BJ (cell line): ENCODE results near the gene GNG3. TPM values are rescaled to one million over a fixed set of nuclear protein-coding genes. Genes with fewer than 3 reads are reported as not detected.

ENCODE experiments used
- CTCF ChIA-PET: fragments of 350-600 bp; formaldehyde crosslinking; extraction: SDS; loops from one replicate; lab custom pipeline; 2021; ENCODE audit warnings: antibody characterized with exemption, inconsistent platforms; lab: Yijun Ruan, JAX
- POLR2A ChIA-PET: fragments of 300-600 bp; sonication (Branson Sonifier 250); formaldehyde crosslinking; extraction: SDS; loops from one replicate; lab custom pipeline; 2021; ENCODE audit warnings: antibody characterized with exemption; lab: Charles Lee
- DNase-seq: peaks from one replicate; pipeline ENCODE4 v3.0.0-alpha.2; 2011; ENCODE audit warnings: low read depth
- H3K27me3 ChIP-seq: 2 replicates; pipeline ENCODE4 v1.6.0; 2011; ENCODE audit warnings: low read length; ENCODE audit not compliant: control insufficient read depth, insufficient read depth
- H3K36me3 ChIP-seq: 2 replicates; pipeline ENCODE4 v1.5.1; 2011; ENCODE audit warnings: low read length; ENCODE audit not compliant: control insufficient read depth, insufficient read depth
- H3K4me3 ChIP-seq: 2 replicates; pipeline ENCODE4 v1.5.1; 2011; ENCODE audit warnings: low read depth, mild to moderate bottlenecking, control low read depth, low read length
- polyA plus RNA-seq: library from polyadenylated mRNA; depleted of rRNA; stranded (reverse); fragments of >200 nt; gene quantifications from 2 replicates; pipeline ENCODE4 v1.2.3, GENCODE V29; 2011
- TF ChIP-seq, protein P1 (sequence below): IDR thresholded peaks from 2 replicates; pipeline ENCODE4 v1.5.1; 2011; ENCODE audit warnings: low read depth, mild to moderate bottlenecking, control low read depth, inconsistent platforms, low read length, moderate library complexity; ENCODE audit not compliant: insufficient read depth

The GNG3 gene
- polyA plus RNA-seq, 1 experiment = not detected

DNA sequence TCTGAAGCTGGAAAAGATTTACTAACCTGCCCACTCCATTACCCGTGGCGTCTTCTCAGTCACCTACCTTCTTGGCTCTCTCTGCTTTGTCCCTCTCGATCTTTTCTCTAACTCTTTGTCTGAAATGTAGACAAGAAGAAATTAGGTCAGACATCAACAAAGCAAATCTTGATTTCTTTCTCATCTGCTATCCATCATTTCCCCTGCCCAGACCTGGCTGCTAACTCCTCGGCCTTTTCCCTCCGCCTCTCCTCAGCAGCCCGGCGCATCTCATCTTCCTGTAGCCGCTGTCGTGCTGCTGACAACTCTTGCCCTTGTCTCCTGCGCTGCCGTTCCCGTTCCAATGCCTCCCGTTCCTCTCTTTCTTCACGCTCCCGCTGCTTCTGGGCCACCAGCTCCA, 29.8 kb upstream of the GNG3 start:
- CTCF ChIA-PET = interaction anchor here (1.7 kb wide), 1 partner anchor 11 kb away, joined by 5 read pairs; the partner anchor contains the start of gene LRRN4CL
- TF ChIP-seq, protein P1, sequence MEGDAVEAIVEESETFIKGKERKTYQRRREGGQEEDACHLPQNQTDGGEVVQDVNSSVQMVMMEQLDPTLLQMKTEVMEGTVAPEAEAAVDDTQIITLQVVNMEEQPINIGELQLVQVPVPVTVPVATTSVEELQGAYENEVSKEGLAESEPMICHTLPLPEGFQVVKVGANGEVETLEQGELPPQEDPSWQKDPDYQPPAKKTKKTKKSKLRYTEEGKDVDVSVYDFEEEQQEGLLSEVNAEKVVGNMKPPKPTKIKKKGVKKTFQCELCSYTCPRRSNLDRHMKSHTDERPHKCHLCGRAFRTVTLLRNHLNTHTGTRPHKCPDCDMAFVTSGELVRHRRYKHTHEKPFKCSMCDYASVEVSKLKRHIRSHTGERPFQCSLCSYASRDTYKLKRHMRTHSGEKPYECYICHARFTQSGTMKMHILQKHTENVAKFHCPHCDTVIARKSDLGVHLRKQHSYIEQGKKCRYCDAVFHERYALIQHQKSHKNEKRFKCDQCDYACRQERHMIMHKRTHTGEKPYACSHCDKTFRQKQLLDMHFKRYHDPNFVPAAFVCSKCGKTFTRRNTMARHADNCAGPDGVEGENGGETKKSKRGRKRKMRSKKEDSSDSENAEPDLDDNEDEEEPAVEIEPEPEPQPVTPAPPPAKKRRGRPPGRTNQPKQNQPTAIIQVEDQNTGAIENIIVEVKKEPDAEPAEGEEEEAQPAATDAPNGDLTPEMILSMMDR = no peak

DNA sequence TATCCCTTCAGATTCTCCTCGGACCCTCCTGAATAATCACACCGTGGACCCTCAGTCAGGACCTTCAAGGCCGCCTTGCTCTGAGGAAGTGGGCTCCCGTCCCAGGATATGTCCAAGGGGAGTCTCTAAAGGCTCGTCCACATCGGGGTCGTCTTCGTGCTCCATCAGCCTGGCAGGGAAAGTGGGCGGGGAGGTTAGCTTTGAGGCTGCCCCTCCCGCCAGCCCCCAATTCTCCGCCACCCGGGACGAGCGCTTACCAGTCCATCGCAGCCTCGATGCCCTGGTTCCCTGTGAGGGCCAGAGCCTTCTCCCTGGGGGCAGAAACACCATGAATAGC, 29.1 kb upstream of the GNG3 start:
- H3K36me3 ChIP-seq = peaks cover 13% of the 10 kb centered on the region
- H3K27me3 ChIP-seq = no peaks in the 10 kb centered on the region
- no peak for DNase-seq
- TF ChIP-seq, protein P1 = no peak
- CTCF ChIA-PET = interaction anchor here (0.7 to 1.0 kb wide), 2 partner anchors 16 to 29 kb away, joined by 3 to 4 read pairs; partner anchors contain the start of genes BSCL2 and GNG3
- H3K4me3 ChIP-seq = peak overlapping the region; percentile 74
- POLR2A ChIA-PET = no interaction called here

More for the DNA sequence above, 29.8 kb upstream of the GNG3 start:
- H3K27me3 ChIP-seq = no peaks in the 10 kb centered on the region
- H3K36me3 ChIP-seq = peaks cover 13% of the 10 kb centered on the region
- H3K4me3 ChIP-seq = peak overlapping the region; percentile 74; the same call in 1 of the 2 replicates
- POLR2A ChIA-PET = no interaction called here
- no peak for DNase-seq

DNA sequence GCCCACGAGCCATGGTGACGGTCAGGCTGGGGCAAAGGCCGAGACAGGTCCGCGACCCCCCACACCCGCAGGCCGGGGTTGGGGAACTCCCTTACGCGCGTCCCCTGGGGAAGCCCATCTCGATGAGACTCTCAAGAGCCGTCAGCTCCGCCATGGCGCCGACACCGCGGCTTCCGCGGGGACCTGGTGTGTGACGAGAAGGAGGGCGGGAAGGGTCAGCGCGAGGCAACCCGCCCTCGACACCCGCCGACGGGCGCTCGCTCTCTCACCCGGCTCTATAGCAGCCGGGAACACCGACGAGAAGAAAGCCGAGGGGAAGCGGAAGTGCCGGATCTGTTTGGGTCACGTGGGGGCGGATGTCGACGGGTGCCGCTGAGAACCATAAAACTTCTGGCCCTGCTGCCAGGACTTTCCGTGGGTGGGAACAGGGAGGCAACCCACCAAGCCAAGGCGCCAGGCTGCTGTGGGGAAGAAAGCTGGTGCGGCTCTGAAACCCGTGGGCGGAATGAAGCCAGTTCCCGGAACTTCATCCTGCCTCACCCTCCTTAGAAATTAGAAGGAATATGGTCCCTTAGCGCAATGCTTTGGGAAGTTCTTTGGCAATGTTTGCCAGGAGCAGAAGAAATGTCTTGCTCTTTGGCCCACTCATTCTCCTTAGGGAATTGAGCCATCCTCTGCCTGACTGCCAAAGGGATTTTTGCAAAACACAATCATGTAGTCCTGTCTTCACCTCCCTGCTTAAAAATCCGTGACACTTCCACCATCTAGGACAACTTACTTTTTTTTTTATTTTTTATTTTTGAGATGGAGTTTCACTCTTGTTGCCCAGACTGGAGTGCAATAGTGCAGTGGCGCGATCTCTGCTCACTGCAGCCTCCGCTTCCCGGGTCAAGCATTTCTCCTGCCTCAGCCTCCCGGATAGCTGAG, 28.4 kb upstream of the GNG3 start, which contains the start of gene UBXN1:
Gene UBXN1 (minus strand): TSS at position 304 of the 927 bp plus-strand sequence. CDS start 150 bp downstream, at position 154.
- CTCF ChIA-PET = interaction anchor here (0.7 to 3.3 kb wide), 7 partner anchors 11 to 67 kb away, joined by 3 to 40 read pairs (median 5); partner anchors contain the start of genes BSCL2, C11orf98, CSKMT and EML3
- TF ChIP-seq, protein P1 = no peak
- DNase-seq = no peak
- peak within 1 kb of the TSS; percentile 74 for H3K4me3 ChIP-seq
- POLR2A ChIA-PET = interaction anchor here (0.6 kb wide), 3 partner anchors 13 to 187 kb away, joined by 3 to 7 read pairs (median 5); no protein-coding TSS in a partner anchor
- peaks cover 11% of the 10 kb centered on the region for H3K36me3 ChIP-seq
- H3K27me3 ChIP-seq = no peaks in the 10 kb centered on the region

DNA sequence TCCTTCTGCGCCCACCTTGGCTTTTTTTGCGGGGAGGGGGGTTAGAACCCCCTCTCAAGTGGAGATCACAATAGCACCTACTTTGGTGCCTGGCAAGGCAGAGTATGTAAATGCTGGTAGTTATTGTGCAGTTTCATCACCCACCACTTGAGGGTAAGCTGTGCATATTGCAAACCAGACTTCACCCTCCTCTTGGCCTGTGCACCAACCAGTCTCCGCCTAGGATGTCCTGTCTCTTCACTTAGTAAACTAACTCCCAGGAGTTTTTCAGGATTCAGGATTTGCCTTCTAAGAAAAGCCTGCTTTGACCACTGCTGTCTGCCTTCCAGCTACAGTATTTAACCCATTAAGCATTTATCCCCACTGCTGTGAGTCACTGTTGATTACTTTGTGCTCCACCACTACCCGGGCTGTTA, 26.6 kb upstream of the GNG3 start:
- Histone ChIP-seq H3K4me3 (no peak overlapping the region), H3K27me3 (no peaks in the 10 kb centered on the region), H3K36me3 (peaks cover 11% of the 10 kb centered on the region)
- TF ChIP-seq, protein P1 = peak; percentile 67
- ChIA-PET POLR2A (no interaction called here), CTCF (interaction anchor here (0.6 to 3.3 kb wide), 28 partner anchors 9 to 299 kb away, joined by 3 to 40 read pairs (median 4); partner anchors contain the start of genes C11orf98, CSKMT, EML3 and GNG3)
- no peak for DNase-seq

DNA sequence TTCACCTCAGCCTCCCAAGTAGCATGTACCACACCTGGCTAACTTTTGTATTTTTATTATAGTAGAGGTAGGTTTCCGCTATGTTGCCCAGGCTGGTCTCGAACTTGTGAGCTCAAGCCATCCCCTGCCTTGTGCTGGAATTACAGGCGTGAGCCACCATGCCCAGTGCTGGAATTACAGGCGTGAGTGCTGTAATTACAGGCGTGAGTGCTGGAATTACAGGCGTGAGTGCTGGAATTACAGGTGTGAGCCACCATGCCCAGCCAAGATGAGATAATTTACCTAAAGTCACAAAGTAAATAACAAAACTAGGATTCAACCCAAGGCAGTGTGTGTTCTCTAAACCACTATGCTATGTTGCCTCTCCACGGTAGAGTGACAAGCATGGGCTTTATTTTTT, 25.0 kb upstream of the GNG3 start:
- CTCF ChIA-PET = interaction anchor here (3.3 kb wide), 1 partner anchor 12 kb away, joined by 40 read pairs; no protein-coding TSS in a partner anchor
- H3K36me3 ChIP-seq = 0 out of 2 replicates have a peak, but pooled peaks cover under 1% of the 10 kb centered on the region
- DNase-seq = no peak
- TF ChIP-seq, protein P1 = no peak
- H3K4me3 ChIP-seq = no peak overlapping the region
- H3K27me3 ChIP-seq = no peaks in the 10 kb centered on the region
- POLR2A ChIA-PET = no interaction called here
